Vagina (tissue), 2 donors: ENCODE results near the gene SEMA4D. TPM values are rescaled to one million over a fixed set of nuclear protein-coding genes. Genes with fewer than 3 reads are reported as not detected.

ENCODE experiments used
- DNase-seq, 2 donors: peaks; one replicate each; pipeline ENCODE4 v3.0.0-alpha.2; 2017; ENCODE audit errors: extremely low spot score in 2 of 2
- H3K27ac ChIP-seq: fragments of 200-600 bp; sonication (generic); one replicate; pipeline ENCODE4 v1.5.1; 2019
- H3K27me3 ChIP-seq: fragments of 200-600 bp; sonication (generic); one replicate; pipeline ENCODE4 v1.5.1; 2019
- H3K36me3 ChIP-seq, 2 donors: fragments of 200-600 bp; sonication (generic); one replicate each; pipeline ENCODE4 v1.5.1; 2017 to 2019
- H3K4me1 ChIP-seq: fragments of 200-600 bp; sonication (generic); one replicate; pipeline ENCODE4 v1.5.1; 2019
- H3K4me3 ChIP-seq, 2 donors: fragments of 200-600 bp; sonication (generic); 1 replicate in 1 of 2; 2 replicates in 1 of 2; pipeline ENCODE4 v1.5.1; 2016 to 2019
- H3K9me3 ChIP-seq: fragments of 200-600 bp; sonication (generic); one replicate; pipeline ENCODE4 v1.5.1; 2019
- CTCF ChIP-seq, 3 experiments: fragments of 450-650 bp in 2 of 3; fragments of 200-600 bp in 1 of 3; sonication (generic) in 1 of 3; IDR thresholded peaks; one replicate each; pipeline ENCODE4 v1.5.1; 2017 to 2019; ENCODE audit warnings: antibody characterized with exemption in 3 of 3, mild to moderate bottlenecking in 2 of 3, moderate library complexity in 2 of 3
- POLR2A ChIP-seq, 2 donors: fragments of 450-650 bp; IDR thresholded peaks; one replicate each; pipeline ENCODE4 v1.6.1; 2017; ENCODE audit warnings: antibody characterized with exemption in 2 of 2, mild to moderate bottlenecking in 2 of 2, moderate library complexity in 2 of 2
- POLR2AphosphoS5 ChIP-seq, 2 donors: sonication (generic); formaldehyde crosslinking; IDR thresholded peaks; one replicate each; pipeline ENCODE4 v1.9.0; 2017; ENCODE audit warnings: antibody characterized with exemption in 2 of 2, mild to moderate bottlenecking in 2 of 2, low read depth in 1 of 2; ENCODE audit not compliant: insufficient read depth in 1 of 2
- intact Hi-C: fragments of 100-400 bp; cut with DNase I; formaldehyde crosslinking; loops from one replicate; pipeline ENCODE4 v1.15.1; 2023
- total RNA-seq: library from RNA; depleted of rRNA; stranded (reverse); fragments of >200 nt; gene quantifications from one replicate; pipeline ENCODE4 v1.2.3, GENCODE V29; 2016

The SEMA4D gene
- total RNA-seq, 1 donor from 2014 or later: 39.3 TPM

GRCh38 chr9:89428901-89429890 is 68.7 kb downstream of the SEMA4D start:
- TF ChIP-seq POLR2A (IDR thresholded peaks at IDR 0.05) (no peak), CTCF (IDR thresholded peaks at IDR 0.05) (no peak), POLR2AphosphoS5 (IDR thresholded peaks at IDR 0.05; ENCODE audit: insufficient read depth in 1 of 2, low read depth in 1 of 2) (no peak)
- H3K4me3 ChIP-seq: no peak overlapping the region
- H3K27me3 ChIP-seq: no peaks in the 10 kb centered on the region
- DNase-seq: no peak
- no peaks in the 10 kb centered on the region for H3K9me3 ChIP-seq
- peaks cover 57% of the 10 kb centered on the region for H3K4me1 ChIP-seq
- H3K27ac ChIP-seq: no peak overlapping the region
- intact Hi-C loops: no loop called here
- no peaks in the 10 kb centered on the region for H3K36me3 ChIP-seq

GRCh38 chr9:89428222-89428761 is 69.6 kb downstream of the SEMA4D start:
- Histone ChIP-seq H3K4me1 (peaks cover 48% of the 10 kb centered on the region), H3K4me3 (no peak overlapping the region), H3K9me3 (no peaks in the 10 kb centered on the region), H3K27me3 (no peaks in the 10 kb centered on the region), H3K27ac (no peak overlapping the region), H3K36me3 (no peaks in the 10 kb centered on the region)
- TF ChIP-seq POLR2A (IDR thresholded peaks at IDR 0.05) (no peak), CTCF (IDR thresholded peaks at IDR 0.05) (no peak), POLR2AphosphoS5 (IDR thresholded peaks at IDR 0.05; ENCODE audit: insufficient read depth in 1 of 2, low read depth in 1 of 2) (no peak)
- DNase-seq: no peak
- intact Hi-C loops: no loop called here

GRCh38 chr9:89427621-89428221 is 70.2 kb downstream of the SEMA4D start:
- DNase-seq: no peak
- Histone ChIP-seq H3K27ac (no peak overlapping the region), H3K27me3 (no peaks in the 10 kb centered on the region), H3K9me3 (no peaks in the 10 kb centered on the region), H3K36me3 (no peaks in the 10 kb centered on the region), H3K4me1 (peaks cover 42% of the 10 kb centered on the region), H3K4me3 (no peak overlapping the region)
- no peak for TF ChIP-seq POLR2A (IDR thresholded peaks at IDR 0.05)
- no peak for TF ChIP-seq POLR2AphosphoS5 (IDR thresholded peaks at IDR 0.05; ENCODE audit: insufficient read depth in 1 of 2, low read depth in 1 of 2)
- TF ChIP-seq CTCF (IDR thresholded peaks at IDR 0.05): no peak
- intact Hi-C loops: no loop called here

GRCh38 chr9:89426384-89426961 is 71.4 kb downstream of the SEMA4D start:
- intact Hi-C loops: no loop called here
- TF ChIP-seq POLR2A (IDR thresholded peaks at IDR 0.05): no peak
- Histone ChIP-seq H3K27ac (no peak overlapping the region), H3K36me3 (no peaks in the 10 kb centered on the region), H3K4me1 (peaks cover 30% of the 10 kb centered on the region), H3K4me3 (no peak overlapping the region), H3K27me3 (no peaks in the 10 kb centered on the region), H3K9me3 (no peaks in the 10 kb centered on the region)
- DNase-seq: no peak

GRCh38 chr9:89425921-89426383 is 72.0 kb downstream of the SEMA4D start:
- Histone ChIP-seq H3K9me3 (no peaks in the 10 kb centered on the region), H3K36me3 (no peaks in the 10 kb centered on the region), H3K4me1 (peaks cover 27% of the 10 kb centered on the region), H3K27me3 (no peaks in the 10 kb centered on the region), H3K27ac (peak overlapping the region; percentile 9), H3K4me3 (no peak overlapping the region)
- no peak for TF ChIP-seq POLR2A (IDR thresholded peaks at IDR 0.05)
- no peak for TF ChIP-seq CTCF (IDR thresholded peaks at IDR 0.05)
- intact Hi-C loops: no loop called here
- no peak for DNase-seq
